CD8-positive, alpha-beta memory T cell (primary cell): ENCODE results near the gene OTOP2. TPM values are rescaled to one million over a fixed set of nuclear protein-coding genes. Genes with fewer than 3 reads are reported as not detected.
"Not testable (repeated sequence)": the region's sequence is repeated elsewhere in the genome, so short reads cannot be mapped to it uniquely, and the experiment has no call there.

ENCODE experiments used
- CTCF ChIA-PET: fragments of 350-600 bp; sonication (Branson Sonifier 250); formaldehyde crosslinking; loops from one replicate; lab custom pipeline; 2021; ENCODE audit warnings: antibody characterized with exemption; lab: Charles Lee
- POLR2A ChIA-PET: fragments of 350-600 bp; sonication (Branson Sonifier 250); formaldehyde crosslinking; loops from one replicate; lab custom pipeline; 2021; ENCODE audit warnings: antibody characterized with exemption; lab: Charles Lee
- DNase-seq, 5 donors: peaks; one replicate each; pipeline versions ENCODE4 v3.0.0 to v3.0.0-alpha.2; 2020 to 2022; ENCODE audit warnings: mixed read lengths in 1 of 5
- H3K27ac ChIP-seq: one replicate; pipeline ENCODE4 v1.7.0; 2013; ENCODE audit warnings: low read depth, mild to moderate bottlenecking, low read length, moderate library complexity
- H3K27me3 ChIP-seq: 2 replicates; pipeline ENCODE4 v1.7.0; 2013; ENCODE audit warnings: low read length, mild to moderate bottlenecking; ENCODE audit not compliant: insufficient read depth, poor library complexity, severe bottlenecking
- H3K36me3 ChIP-seq: 2 replicates; pipeline ENCODE4 v1.7.0; 2013; ENCODE audit warnings: mild to moderate bottlenecking, low read length, moderate library complexity; ENCODE audit not compliant: insufficient read depth
- H3K4me1 ChIP-seq: 2 replicates; pipeline ENCODE4 v1.7.0; 2013; ENCODE audit warnings: mild to moderate bottlenecking, low read length, moderate library complexity; ENCODE audit not compliant: insufficient read depth
- H3K4me3 ChIP-seq: 2 replicates; pipeline ENCODE4 v1.7.0; 2013; ENCODE audit warnings: mild to moderate bottlenecking, low read length
- H3K9me3 ChIP-seq: 2 replicates; pipeline ENCODE4 v1.7.0; 2013; ENCODE audit warnings: mild to moderate bottlenecking, low read length
- H3K27ac Mint-ChIP-seq, 8 donors: one replicate each; pipeline ENCODE4 v1.8.0; 2020 to 2021; ENCODE audit warnings: mixed read lengths in 8 of 8, mild to moderate bottlenecking in 6 of 8, inconsistent platforms in 3 of 8, moderate library complexity in 3 of 8
- H3K27me3 Mint-ChIP-seq, 2 donors: one replicate each; pipeline ENCODE4 v1.8.0; 2020 to 2021; ENCODE audit warnings: mixed read lengths in 2 of 2, mild to moderate bottlenecking in 1 of 2, moderate library complexity in 1 of 2
- H3K36me3 Mint-ChIP-seq, 3 donors: one replicate each; pipeline ENCODE4 v1.8.0; 2020 to 2021; ENCODE audit warnings: mixed read lengths in 3 of 3, inconsistent platforms in 1 of 3, mild to moderate bottlenecking in 1 of 3
- H3K4me1 Mint-ChIP-seq, 3 donors: one replicate each; pipeline ENCODE4 v1.8.0; 2020 to 2021; ENCODE audit warnings: mixed read lengths in 3 of 3, inconsistent platforms in 1 of 3, mild to moderate bottlenecking in 1 of 3
- H3K4me3 Mint-ChIP-seq, 7 donors: one replicate each; pipeline ENCODE4 v1.8.0; 2020 to 2021; ENCODE audit warnings: mixed read lengths in 7 of 7, mild to moderate bottlenecking in 6 of 7, moderate library complexity in 4 of 7, inconsistent platforms in 2 of 7
- H3K9me3 Mint-ChIP-seq, 5 donors: one replicate each; pipeline ENCODE4 v1.8.0; 2020 to 2022; ENCODE audit warnings: mixed read lengths in 5 of 5, mild to moderate bottlenecking in 3 of 5, moderate library complexity in 2 of 5, inconsistent platforms in 1 of 5
- polyA plus RNA-seq: library from polyadenylated mRNA; unstranded; fragments of 300-500 nt; fragmentation: Illumina TruSeq; gene quantifications from one replicate; pipeline ENCODE4 v1.2.3, GENCODE V29; 2021
- total RNA-seq, 2 experiments: library from RNA; stranded (reverse); gene quantifications; one replicate each; pipeline ENCODE4 v1.2.3, GENCODE V29; 2021

OTOP2 gene
- total and polyA plus RNA-seq, 3 experiments from 2014 or later, result not detected

- no peaks in the 10 kb centered on the region for H3K4me1 ChIP-seq
- H3K9me3 Mint-ChIP-seq, result peaks cover 0 to 2% (median 0%) of the 10 kb centered on the region in 5 donors
- H3K4me3 Mint-ChIP-seq, result no peak overlapping the region
- ChIA-PET POLR2A (no interaction called here), CTCF (no interaction called here)
- H3K36me3 Mint-ChIP-seq, result no peaks in the 10 kb centered on the region
- H3K9me3 ChIP-seq, result no peaks in the 10 kb centered on the region
- no peaks in the 10 kb centered on the region for H3K4me1 Mint-ChIP-seq
- no peaks in the 10 kb centered on the region for H3K27me3 ChIP-seq
- H3K27ac ChIP-seq, result no peak overlapping the region
- DNase-seq, result no peak
- H3K27ac Mint-ChIP-seq, result no peak overlapping the region
- no peak overlapping the region for H3K4me3 ChIP-seq
- no peaks in the 10 kb centered on the region for H3K36me3 ChIP-seq
- peaks cover 2 to 38% of the 10 kb centered on the region in 2 donors for H3K27me3 Mint-ChIP-seq
Measured at GRCh38 chr17:74904687-74905409, 19.2 kb upstream of the OTOP2 start.

DNA sequence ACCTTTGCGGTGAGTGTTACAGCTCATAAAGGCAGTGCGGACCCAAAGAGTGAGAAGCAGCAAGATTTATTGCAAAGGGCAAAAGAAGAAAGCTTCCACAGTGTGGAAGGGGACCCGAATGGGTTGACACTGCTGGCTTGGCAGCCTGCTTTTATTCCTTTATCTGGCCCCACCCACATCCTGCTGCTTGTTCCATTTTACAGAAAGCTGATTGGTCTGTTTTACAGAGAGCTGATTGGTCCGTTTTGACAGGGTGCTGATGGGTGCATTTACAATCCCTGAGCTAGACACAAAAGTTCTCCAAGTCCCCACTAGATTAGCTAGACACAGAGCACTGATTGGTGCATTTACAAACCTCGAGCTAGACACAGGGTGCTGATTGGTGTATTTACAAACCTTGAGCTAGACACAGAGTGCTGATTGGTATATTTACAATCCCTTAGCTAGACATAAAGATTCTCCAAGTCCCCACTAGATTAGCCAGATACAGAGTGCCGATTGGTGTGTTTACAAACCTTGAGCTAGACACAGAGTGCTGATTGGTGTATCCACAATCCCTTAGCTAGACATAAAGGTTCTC lies 17.8 kb upstream of the OTOP2 start:
- DNase-seq, H3K36me3 ChIP-seq, H3K4me3 Mint-ChIP-seq, H3K27me3 ChIP-seq, H3K36me3 Mint-ChIP-seq, H3K4me1 ChIP-seq, H3K9me3 Mint-ChIP-seq, POLR2A ChIA-PET, H3K4me1 Mint-ChIP-seq, H3K9me3 ChIP-seq, H3K27ac ChIP-seq, CTCF ChIA-PET, H3K4me3 ChIP-seq: not testable (repeated sequence)
- Mint-ChIP-seq H3K27ac (peak overlapping the region in 1 of 8 donors; percentile 56), H3K27me3 (peaks cover 2 to 39% of the 10 kb centered on the region in 2 donors)

DNA sequence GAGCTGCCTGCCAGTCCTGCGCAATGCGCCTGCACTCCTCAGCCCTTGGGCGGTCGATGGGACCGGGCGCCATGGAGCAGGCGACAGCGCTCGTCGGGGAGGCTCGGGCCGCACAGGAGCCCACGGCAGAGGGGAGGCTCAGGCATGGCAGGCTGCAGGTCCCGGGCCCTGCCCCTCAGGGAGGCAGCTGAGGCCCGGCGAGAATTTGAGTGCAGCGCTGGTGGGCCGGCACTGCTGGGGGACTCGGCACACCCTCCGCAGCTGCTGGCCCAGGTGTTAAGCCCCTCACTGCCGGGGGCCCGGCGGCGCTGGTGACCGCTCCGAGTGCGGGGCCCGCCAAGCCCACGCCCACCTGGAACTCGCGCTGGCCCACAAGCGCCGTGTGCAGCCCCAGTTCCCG lies 17.1 kb upstream of the OTOP2 start:
- no peaks in the 10 kb centered on the region for H3K36me3 Mint-ChIP-seq
- Histone ChIP-seq H3K27me3 (no peaks in the 10 kb centered on the region), H3K36me3 (no peaks in the 10 kb centered on the region), H3K9me3 (no peaks in the 10 kb centered on the region), H3K27ac (no peak overlapping the region), H3K4me1 (no peaks in the 10 kb centered on the region), H3K4me3 (no peak overlapping the region)
- H3K27ac Mint-ChIP-seq, result no peak overlapping the region
- no peak for DNase-seq
- no peak overlapping the region for H3K4me3 Mint-ChIP-seq
- no peaks in the 10 kb centered on the region for H3K4me1 Mint-ChIP-seq
- POLR2A ChIA-PET, result no interaction called here
- CTCF ChIA-PET, result no interaction called here
- peaks cover 2 to 32% of the 10 kb centered on the region in 2 donors for H3K27me3 Mint-ChIP-seq
- peaks cover 0 to 2% (median 0%) of the 10 kb centered on the region in 5 donors for H3K9me3 Mint-ChIP-seq

GRCh38 chr17:74909097-74909496 lies 15.0 kb upstream of the OTOP2 start:
- CTCF ChIA-PET, result not testable (repeated sequence)

GRCh38 chr17:74911423-74911822 lies 12.7 kb upstream of the OTOP2 start:
- H3K4me3 Mint-ChIP-seq, H3K27me3 ChIP-seq, H3K9me3 Mint-ChIP-seq, H3K9me3 ChIP-seq, H3K4me1 ChIP-seq, DNase-seq, H3K36me3 ChIP-seq, POLR2A ChIA-PET, H3K4me3 ChIP-seq, CTCF ChIA-PET, H3K27ac Mint-ChIP-seq, H3K27ac ChIP-seq, H3K36me3 Mint-ChIP-seq, H3K4me1 Mint-ChIP-seq: not testable (repeated sequence)
- H3K27me3 Mint-ChIP-seq, result peaks cover 3 to 14% of the 10 kb centered on the region in 2 donors

More at GRCh38 chr17:74909097-74909496, 15.0 kb upstream of the OTOP2 start:
- H3K9me3 ChIP-seq, H3K4me3 Mint-ChIP-seq, H3K4me3 ChIP-seq, POLR2A ChIA-PET, DNase-seq, H3K4me1 ChIP-seq, H3K4me1 Mint-ChIP-seq, H3K36me3 ChIP-seq, H3K27ac ChIP-seq, H3K27me3 ChIP-seq, H3K27ac Mint-ChIP-seq, H3K9me3 Mint-ChIP-seq, H3K36me3 Mint-ChIP-seq: not testable (repeated sequence)
- peaks cover 1 to 17% of the 10 kb centered on the region in 2 donors for H3K27me3 Mint-ChIP-seq

- Mint-ChIP-seq H3K27ac (no peak overlapping the region), H3K9me3 (no peaks in the 10 kb centered on the region), H3K4me1 (peaks cover 0 to 3% (median 0%) of the 10 kb centered on the region in 3 donors), H3K27me3 (peaks cover 11 to 32% of the 10 kb centered on the region in 2 donors), H3K36me3 (no peaks in the 10 kb centered on the region), H3K4me3 (no peak overlapping the region)
- H3K4me1 ChIP-seq, result no peaks in the 10 kb centered on the region
- no peak for DNase-seq
- no peak overlapping the region for H3K27ac ChIP-seq
- H3K4me3 ChIP-seq, result no peak overlapping the region
- no peaks in the 10 kb centered on the region for H3K27me3 ChIP-seq
- H3K36me3 ChIP-seq, result no peaks in the 10 kb centered on the region
- no peaks in the 10 kb centered on the region for H3K9me3 ChIP-seq
- CTCF ChIA-PET, result no interaction called here
- POLR2A ChIA-PET, result no interaction called here
Measured at GRCh38 chr17:74916136-74916850, 7.8 kb upstream of the OTOP2 start.

DNA sequence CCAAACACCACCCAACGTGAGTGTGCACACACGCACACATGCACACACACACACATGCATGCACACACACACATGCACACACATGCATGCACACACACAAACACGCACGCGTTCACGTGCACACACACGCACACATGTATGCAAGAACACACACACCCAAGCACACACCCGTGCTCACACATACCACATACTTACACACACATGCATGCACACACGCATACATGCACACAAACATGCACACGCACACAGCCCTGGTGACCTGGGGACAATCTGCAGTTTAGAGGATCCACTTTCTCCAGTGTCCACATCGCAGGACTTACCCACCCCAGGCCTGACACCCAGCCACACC lies 7.2 kb upstream of the OTOP2 start:
- Histone ChIP-seq H3K9me3 (no peaks in the 10 kb centered on the region), H3K4me1 (no peaks in the 10 kb centered on the region), H3K27ac (no peak overlapping the region), H3K36me3 (no peaks in the 10 kb centered on the region), H3K4me3 (no peak overlapping the region), H3K27me3 (peaks cover 4% of the 10 kb centered on the region)
- peak overlapping the region in 1 of 8 donors; percentile 65 for H3K27ac Mint-ChIP-seq
- no peak overlapping the region for H3K4me3 Mint-ChIP-seq
- no peak for DNase-seq
- H3K4me1 Mint-ChIP-seq, result peaks cover 0 to 3% (median 0%) of the 10 kb centered on the region in 3 donors
- POLR2A ChIA-PET, result no interaction called here
- CTCF ChIA-PET, result no interaction called here
- H3K9me3 Mint-ChIP-seq, result no peaks in the 10 kb centered on the region
- H3K27me3 Mint-ChIP-seq, result peaks cover 11 to 37% of the 10 kb centered on the region in 2 donors
- H3K36me3 Mint-ChIP-seq, result no peaks in the 10 kb centered on the region

- H3K36me3 ChIP-seq, result no peaks in the 10 kb centered on the region
- H3K27ac ChIP-seq, result no peak overlapping the region
- CTCF ChIA-PET, result no interaction called here
- POLR2A ChIA-PET, result no interaction called here
- no peak overlapping the region for H3K27ac Mint-ChIP-seq
- no peak for DNase-seq
- H3K9me3 Mint-ChIP-seq, result no peaks in the 10 kb centered on the region
- no peak overlapping the region for H3K4me3 Mint-ChIP-seq
- H3K4me1 Mint-ChIP-seq, result peaks cover 0 to 4% (median 0%) of the 10 kb centered on the region in 3 donors
- H3K36me3 Mint-ChIP-seq, result no peaks in the 10 kb centered on the region
- no peaks in the 10 kb centered on the region for H3K4me1 ChIP-seq
- H3K27me3 ChIP-seq, result peaks cover 7% of the 10 kb centered on the region
- H3K4me3 ChIP-seq, result no peak overlapping the region
- peaks cover 14 to 42% of the 10 kb centered on the region in 2 donors for H3K27me3 Mint-ChIP-seq
- no peaks in the 10 kb centered on the region for H3K9me3 ChIP-seq
Measured at GRCh38 chr17:74917430-74917829, 6.6 kb upstream of the OTOP2 start.
